Measurements from ENCODE around the gene SSH2.

The SSH2 gene

GRCh38 chr17:29697371-29697770 lies 232.7 kb downstream of the SSH2 start:
- peaks cover 12% of the 10 kb centered on the region for H3K4me1 ChIP-seq (ENCODE audit: low read depth, poor library complexity, severe bottlenecking)
- no peak overlapping the region for H3K27ac ChIP-seq
- H3K79me2 ChIP-seq (ENCODE audit: insufficient read depth, low read depth): no peaks in the 10 kb centered on the region
- H3K9ac ChIP-seq: no peak overlapping the region
- no peak overlapping the region for H2AFZ ChIP-seq (ENCODE audit: low read depth)
- H4K20me1 ChIP-seq (ENCODE audit: insufficient read depth): no peaks in the 10 kb centered on the region
- no peak for TF ChIP-seq CTCF (conservative IDR thresholded peaks at IDR 0.05; ENCODE audit: low read depth, low read length)
- H3K27me3 ChIP-seq (ENCODE audit: insufficient read depth, low read depth): no peaks in the 10 kb centered on the region
- H3K36me3 ChIP-seq (ENCODE audit: insufficient read depth): no peaks in the 10 kb centered on the region
- H3K4me3 ChIP-seq (IDR thresholded peaks at IDR 0.05; ENCODE audit: insufficient read depth, low read depth, low read length): no peak overlapping the region
- no peak overlapping the region for H3K4me2 ChIP-seq

DNA sequence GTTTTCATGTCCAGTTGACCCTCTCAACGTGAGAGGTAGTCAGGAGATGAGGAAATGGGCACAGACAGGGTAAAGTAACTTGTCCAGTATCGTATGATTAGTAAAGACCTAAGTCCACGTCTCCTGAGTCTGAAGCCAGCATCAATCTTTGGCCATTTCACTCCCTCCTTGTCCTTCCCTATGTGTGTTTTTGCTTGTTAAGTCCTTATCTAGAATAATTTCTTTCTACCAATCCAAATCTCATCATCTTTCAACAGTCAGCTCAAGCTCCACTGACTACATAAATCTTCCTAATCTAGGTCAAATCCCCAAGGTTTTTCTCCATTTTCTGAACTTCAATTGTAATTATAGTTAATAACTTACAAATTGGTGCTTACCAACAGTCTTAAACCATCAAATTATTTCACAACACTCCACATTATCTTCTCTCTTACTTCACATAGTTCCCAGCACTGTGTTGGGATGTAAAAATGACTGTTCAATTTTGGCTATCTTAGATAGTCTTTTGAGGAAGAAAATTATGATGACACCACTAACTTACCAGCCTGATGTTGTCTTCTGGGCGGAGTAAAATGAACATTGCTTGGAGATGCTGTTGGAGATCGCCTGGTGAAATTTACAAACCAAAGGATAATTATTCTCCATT lies 235.0 kb downstream of the SSH2 start:
- Histone ChIP-seq H3K9ac (no peak overlapping the region), H3K4me1 (ENCODE audit: low read depth, poor library complexity, severe bottlenecking) (peaks cover 12% of the 10 kb centered on the region), H3K4me2 (no peak overlapping the region), H3K27ac (no peak overlapping the region), H4K20me1 (ENCODE audit: insufficient read depth) (no peaks in the 10 kb centered on the region), H3K79me2 (ENCODE audit: insufficient read depth, low read depth) (no peaks in the 10 kb centered on the region), H2AFZ (ENCODE audit: low read depth) (no peak overlapping the region), H3K4me3 (IDR thresholded peaks at IDR 0.05; ENCODE audit: insufficient read depth, low read depth, low read length) (no peak overlapping the region), H3K36me3 (ENCODE audit: insufficient read depth) (no peaks in the 10 kb centered on the region), H3K27me3 (ENCODE audit: insufficient read depth, low read depth) (no peaks in the 10 kb centered on the region)
- TF ChIP-seq CTCF (conservative IDR thresholded peaks at IDR 0.05; ENCODE audit: low read depth, low read length): no peak

GRCh38 chr17:29693751-29694150 lies 236.3 kb downstream of the SSH2 start:
- Histone ChIP-seq H3K4me1 (ENCODE audit: low read depth, poor library complexity, severe bottlenecking) (peaks cover 12% of the 10 kb centered on the region), H3K27me3 (ENCODE audit: insufficient read depth, low read depth) (no peaks in the 10 kb centered on the region), H2AFZ (ENCODE audit: low read depth) (no peak overlapping the region), H4K20me1 (ENCODE audit: insufficient read depth) (no peaks in the 10 kb centered on the region), H3K4me3 (IDR thresholded peaks at IDR 0.05; ENCODE audit: insufficient read depth, low read depth, low read length) (no peak overlapping the region), H3K4me2 (no peak overlapping the region), H3K36me3 (ENCODE audit: insufficient read depth) (no peaks in the 10 kb centered on the region), H3K9ac (no peak overlapping the region), H3K27ac (no peak overlapping the region), H3K79me2 (ENCODE audit: insufficient read depth, low read depth) (no peaks in the 10 kb centered on the region)
- no peak for TF ChIP-seq CTCF (conservative IDR thresholded peaks at IDR 0.05; ENCODE audit: low read depth, low read length)

DNA sequence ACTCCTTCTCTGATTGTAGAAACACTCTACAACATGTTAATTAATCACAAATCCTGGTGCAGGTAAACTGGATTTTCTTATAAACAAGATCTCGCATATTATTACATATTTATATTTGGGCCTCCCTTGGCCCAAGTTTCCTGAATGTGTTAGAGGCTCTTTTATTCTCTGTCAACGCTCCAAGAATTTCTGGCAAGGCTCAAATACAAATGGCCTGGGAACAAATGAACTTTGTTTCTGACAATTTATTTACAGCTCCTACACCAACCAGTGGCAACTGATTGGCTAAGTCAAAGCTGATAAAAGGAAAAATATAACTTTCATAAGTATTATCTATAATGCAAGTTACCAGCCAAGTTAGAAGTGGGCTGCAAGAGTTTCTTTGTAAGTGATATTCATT lies 242.4 kb downstream of the SSH2 start:
- TF ChIP-seq CTCF (conservative IDR thresholded peaks at IDR 0.05; ENCODE audit: low read depth, low read length): no peak
- no peaks in the 10 kb centered on the region for H4K20me1 ChIP-seq (ENCODE audit: insufficient read depth)
- H3K27me3 ChIP-seq (ENCODE audit: insufficient read depth, low read depth): no peaks in the 10 kb centered on the region
- H3K36me3 ChIP-seq (ENCODE audit: insufficient read depth): no peaks in the 10 kb centered on the region
- H3K27ac ChIP-seq: no peak overlapping the region
- no peak overlapping the region for H3K4me3 ChIP-seq (IDR thresholded peaks at IDR 0.05; ENCODE audit: insufficient read depth, low read depth, low read length)
- no peaks in the 10 kb centered on the region for H3K79me2 ChIP-seq (ENCODE audit: insufficient read depth, low read depth)
- no peak overlapping the region for H3K9ac ChIP-seq
- H3K4me1 ChIP-seq (ENCODE audit: low read depth, poor library complexity, severe bottlenecking): no peaks in the 10 kb centered on the region
- H2AFZ ChIP-seq (ENCODE audit: low read depth): no peak overlapping the region
- H3K4me2 ChIP-seq: no peak overlapping the region

Measured in KMS-11 (cell line).